Stimulated activated effector memory CD8-positive, alpha-beta T cell treated with anti-CD3 and anti-CD28 coated beads, Interleukin-12 subunit alpha, Interleukin-12 subunit beta, amount 100 ng/mL, for 72 hours (primary cell): ENCODE results near the gene SYT4.
"Not testable (repeated sequence)": the region's sequence is repeated elsewhere in the genome, so short reads cannot be mapped to it uniquely, and the experiment has no call there.

Source experiments
- ATAC-seq: fragments of 150-1000 bp; cut with Tn5 transposase; 2 replicates; pipeline ENCODE4 v1.10.0; 2021
- DNase-seq, 2 donors: peaks; one replicate each; pipeline ENCODE4 v3.0.0; 2021 to 2022; ENCODE audit warnings: low spot score in 2 of 2
- H3K27ac Mint-ChIP-seq: one replicate; pipeline ENCODE4 v1.8.0; 2022; ENCODE audit warnings: mild to moderate bottlenecking, mixed read lengths
- H3K36me3 Mint-ChIP-seq: one replicate; pipeline ENCODE4 v1.8.0; 2022; ENCODE audit warnings: mild to moderate bottlenecking, mixed read lengths
- H3K4me1 Mint-ChIP-seq: one replicate; pipeline ENCODE4 v1.8.0; 2022; ENCODE audit warnings: mixed read lengths
- H3K4me3 Mint-ChIP-seq: one replicate; pipeline ENCODE4 v1.8.0; 2022; ENCODE audit warnings: mild to moderate bottlenecking, mixed read lengths
- H3K9me3 Mint-ChIP-seq: one replicate; pipeline ENCODE4 v1.8.0; 2022; ENCODE audit warnings: mixed read lengths

SYT4 gene, protein sequence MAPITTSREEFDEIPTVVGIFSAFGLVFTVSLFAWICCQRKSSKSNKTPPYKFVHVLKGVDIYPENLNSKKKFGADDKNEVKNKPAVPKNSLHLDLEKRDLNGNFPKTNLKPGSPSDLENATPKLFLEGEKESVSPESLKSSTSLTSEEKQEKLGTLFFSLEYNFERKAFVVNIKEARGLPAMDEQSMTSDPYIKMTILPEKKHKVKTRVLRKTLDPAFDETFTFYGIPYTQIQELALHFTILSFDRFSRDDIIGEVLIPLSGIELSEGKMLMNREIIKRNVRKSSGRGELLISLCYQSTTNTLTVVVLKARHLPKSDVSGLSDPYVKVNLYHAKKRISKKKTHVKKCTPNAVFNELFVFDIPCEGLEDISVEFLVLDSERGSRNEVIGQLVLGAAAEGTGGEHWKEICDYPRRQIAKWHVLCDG

GRCh38 chr18:43277164-43277600, at the start of gene SYT4:
Gene SYT4, minus strand, starts transcription at chr18:43277490. Its CDS starts 209 bp downstream, at chr18:43277281.
- no peaks in the 10 kb centered on the region for H3K36me3 Mint-ChIP-seq
- H3K4me3 Mint-ChIP-seq, result no peak within 1 kb of the TSS
- DNase-seq (no peak), ATAC-seq (no peak)
- H3K27ac Mint-ChIP-seq, result no peak within 1 kb of the TSS
- no peaks in the 10 kb centered on the region for H3K4me1 Mint-ChIP-seq
- H3K9me3 Mint-ChIP-seq, result no peaks in the 10 kb centered on the region

DNA sequence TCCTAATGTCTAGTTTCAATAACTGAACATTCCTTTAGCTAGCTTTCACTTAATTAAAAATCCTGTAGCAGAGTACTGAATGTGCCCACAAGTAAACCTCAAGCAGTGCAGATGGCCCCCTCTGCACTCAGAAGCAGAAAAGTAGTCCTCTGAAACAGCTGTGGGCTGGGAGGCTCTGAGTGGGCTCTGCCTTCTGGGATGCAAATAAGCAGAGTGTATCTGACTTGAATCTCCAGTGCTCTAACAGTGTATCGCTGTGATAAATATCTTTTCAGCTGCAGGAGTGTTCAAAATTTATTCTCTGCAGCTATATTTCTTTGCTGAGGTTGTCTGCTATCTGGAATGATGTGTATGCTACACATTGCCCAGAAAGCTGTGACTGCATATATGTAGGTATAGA, 44.8 kb upstream of the SYT4 start:
- Mint-ChIP-seq H3K4me1 (no peaks in the 10 kb centered on the region), H3K36me3 (no peaks in the 10 kb centered on the region), H3K27ac (no peak overlapping the region), H3K9me3 (no peaks in the 10 kb centered on the region), H3K4me3 (no peak overlapping the region)
- no peak for ATAC-seq
- no peak for DNase-seq

- no peak for ATAC-seq
- Mint-ChIP-seq H3K9me3 (no peaks in the 10 kb centered on the region), H3K4me1 (no peaks in the 10 kb centered on the region), H3K36me3 (no peaks in the 10 kb centered on the region), H3K4me3 (no peak overlapping the region), H3K27ac (no peak overlapping the region)
- no peak for DNase-seq
Measured at GRCh38 chr18:43314941-43315340, 37.7 kb upstream of the SYT4 start.

DNA sequence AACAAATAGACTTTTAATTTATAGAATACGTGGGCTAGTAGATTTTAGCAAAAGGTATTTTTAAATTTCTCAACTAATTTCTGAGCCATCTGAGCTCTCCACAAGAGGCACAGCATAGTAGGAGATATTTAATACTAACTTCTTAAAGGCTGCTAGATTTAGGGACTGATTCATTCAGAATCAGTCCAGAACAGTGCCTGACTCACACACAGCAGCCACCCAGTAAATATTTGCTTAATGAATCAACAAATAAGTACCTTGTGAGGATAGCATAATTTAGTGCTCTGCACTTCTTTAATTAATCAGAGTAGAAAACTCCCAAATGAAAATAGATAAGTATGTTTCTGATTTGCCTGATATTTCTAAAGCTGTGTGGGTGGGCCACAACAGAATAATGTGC, 35.6 kb upstream of the SYT4 start:
- H3K4me3 Mint-ChIP-seq, result no peak overlapping the region
- no peak for DNase-seq
- no peaks in the 10 kb centered on the region for H3K4me1 Mint-ChIP-seq
- no peaks in the 10 kb centered on the region for H3K9me3 Mint-ChIP-seq
- no peak for ATAC-seq
- H3K27ac Mint-ChIP-seq, result no peak overlapping the region
- no peaks in the 10 kb centered on the region for H3K36me3 Mint-ChIP-seq

DNA sequence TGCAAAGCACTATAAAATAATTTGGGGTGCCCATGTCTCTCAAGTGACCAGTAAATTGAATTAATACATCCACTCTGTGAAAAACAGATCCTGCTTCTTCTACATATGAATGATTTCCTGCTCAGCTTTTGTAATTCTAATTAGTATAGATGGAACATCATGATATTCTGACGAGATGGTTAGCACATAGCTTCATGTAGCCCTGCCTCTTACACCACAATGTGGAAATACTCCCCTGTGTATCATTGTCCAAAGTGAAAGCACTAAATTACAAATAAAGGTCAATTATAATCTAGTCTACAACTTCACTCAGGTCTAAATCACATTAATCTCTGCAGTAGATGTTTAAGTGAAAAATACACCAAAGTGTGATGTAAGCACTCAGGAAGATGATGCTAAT, 32.9 kb upstream of the SYT4 start:
- no peaks in the 10 kb centered on the region for H3K36me3 Mint-ChIP-seq
- ATAC-seq, result no peak

GRCh38 chr18:43303376-43303775, 26.1 kb upstream of the SYT4 start:
- ATAC-seq (no peak), DNase-seq (no peak)
- Mint-ChIP-seq H3K27ac (no peak overlapping the region), H3K4me1 (no peaks in the 10 kb centered on the region), H3K4me3 (no peak overlapping the region), H3K36me3 (no peaks in the 10 kb centered on the region), H3K9me3 (peaks cover 6% of the 10 kb centered on the region)

More for the DNA sequence above, 32.9 kb upstream of the SYT4 start:
- H3K4me1 Mint-ChIP-seq, result no peaks in the 10 kb centered on the region
- no peak overlapping the region for H3K27ac Mint-ChIP-seq
- DNase-seq, result no peak
- H3K4me3 Mint-ChIP-seq, result no peak overlapping the region
- peaks cover 6% of the 10 kb centered on the region for H3K9me3 Mint-ChIP-seq

GRCh38 chr18:43286187-43286586, 8.9 kb upstream of the SYT4 start:
- DNase-seq, H3K4me1 Mint-ChIP-seq, H3K4me3 Mint-ChIP-seq, ATAC-seq, H3K9me3 Mint-ChIP-seq, H3K36me3 Mint-ChIP-seq, H3K27ac Mint-ChIP-seq: not testable (repeated sequence)

- Mint-ChIP-seq H3K4me1 (no peaks in the 10 kb centered on the region), H3K4me3 (no peak overlapping the region), H3K9me3 (peaks cover 5% of the 10 kb centered on the region), H3K36me3 (no peaks in the 10 kb centered on the region), H3K27ac (no peak overlapping the region)
- DNase-seq, result no peak
- no peak for ATAC-seq
Measured at GRCh38 chr18:43283299-43283698, 6.0 kb upstream of the SYT4 start.

- Mint-ChIP-seq H3K9me3 (no peaks in the 10 kb centered on the region), H3K27ac (no peak overlapping the region), H3K4me1 (no peaks in the 10 kb centered on the region), H3K36me3 (no peaks in the 10 kb centered on the region), H3K4me3 (no peak overlapping the region)
- DNase-seq (no peak), ATAC-seq (no peak)
Measured at GRCh38 chr18:43279015-43279744, 1.9 kb upstream of the SYT4 start.

DNA sequence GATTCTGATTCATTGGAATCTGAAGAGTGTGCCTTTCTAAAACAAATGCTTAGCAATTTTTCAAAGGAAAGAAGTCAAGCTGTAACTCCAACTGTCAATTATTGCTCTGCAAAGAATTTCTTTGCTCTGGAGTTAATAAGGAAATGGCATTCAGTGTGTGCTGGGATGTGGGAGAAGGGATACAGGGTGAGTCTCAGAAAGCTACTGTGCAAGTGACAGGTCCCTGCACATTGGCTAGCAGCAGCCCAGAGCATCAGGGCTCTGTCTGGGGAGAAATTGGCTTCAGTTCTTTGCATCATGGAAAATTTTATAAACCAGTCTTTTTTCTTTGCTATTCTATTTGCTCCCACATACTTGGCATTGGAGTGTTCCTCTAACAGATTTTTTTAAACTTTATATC, 1.1 kb upstream of the SYT4 start:
- DNase-seq (no peak), ATAC-seq (no peak)
- H3K27ac Mint-ChIP-seq, result no peak overlapping the region
- no peaks in the 10 kb centered on the region for H3K9me3 Mint-ChIP-seq
- H3K4me3 Mint-ChIP-seq, result no peak overlapping the region
- no peaks in the 10 kb centered on the region for H3K36me3 Mint-ChIP-seq
- no peaks in the 10 kb centered on the region for H3K4me1 Mint-ChIP-seq

GRCh38 chr18:43276491-43276890, 799 bp downstream of the SYT4 start:
- DNase-seq, result no peak
- H3K36me3 Mint-ChIP-seq, result no peaks in the 10 kb centered on the region
- H3K27ac Mint-ChIP-seq, result no peak overlapping the region
- ATAC-seq, result no peak
- no peak overlapping the region for H3K4me3 Mint-ChIP-seq
- no peaks in the 10 kb centered on the region for H3K9me3 Mint-ChIP-seq
- no peaks in the 10 kb centered on the region for H3K4me1 Mint-ChIP-seq

DNA sequence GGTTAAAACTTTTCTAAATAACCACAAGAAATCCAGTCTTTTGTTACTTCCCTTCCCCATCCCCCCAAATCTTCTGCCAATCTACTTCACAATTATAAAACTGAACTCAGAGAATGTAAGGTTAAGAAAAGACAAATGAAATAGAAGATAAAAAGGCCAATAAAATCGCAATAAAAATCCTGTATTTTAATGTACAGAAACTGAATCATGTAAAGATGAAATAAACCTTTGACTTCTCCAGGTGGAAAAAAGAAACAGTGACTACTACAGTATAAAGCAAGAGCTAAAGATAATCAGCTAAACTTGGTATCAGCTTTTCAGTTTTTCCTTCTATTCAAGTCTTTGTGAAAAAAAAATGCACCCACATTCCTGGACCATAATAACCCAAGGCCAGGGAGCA, 1.7 kb downstream of the SYT4 start:
- ATAC-seq (no peak), DNase-seq (no peak)
- no peaks in the 10 kb centered on the region for H3K9me3 Mint-ChIP-seq
- H3K4me3 Mint-ChIP-seq, result no peak overlapping the region
- H3K4me1 Mint-ChIP-seq, result no peaks in the 10 kb centered on the region
- no peaks in the 10 kb centered on the region for H3K36me3 Mint-ChIP-seq
- no peak overlapping the region for H3K27ac Mint-ChIP-seq

DNA sequence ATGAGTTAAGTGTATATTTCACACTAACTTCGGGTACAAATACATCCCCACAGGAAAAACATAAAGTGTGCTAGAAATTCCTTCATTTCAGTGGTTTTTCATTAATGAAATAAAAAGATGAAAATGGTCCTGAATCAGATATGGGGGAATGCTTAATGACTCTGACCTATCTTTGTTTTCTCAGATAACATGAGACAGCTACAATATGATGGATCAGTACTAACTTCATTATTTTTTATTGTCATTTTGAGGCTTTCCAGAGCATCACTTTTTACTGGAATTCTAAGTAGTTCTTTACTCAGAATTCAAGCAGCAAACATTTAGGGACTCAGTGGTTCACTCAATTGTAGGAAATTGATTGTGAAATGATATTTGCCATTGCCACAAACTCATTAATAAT, 2.8 kb downstream of the SYT4 start:
- H3K27ac Mint-ChIP-seq, result no peak overlapping the region
- H3K9me3 Mint-ChIP-seq, result no peaks in the 10 kb centered on the region
- H3K4me1 Mint-ChIP-seq, result no peaks in the 10 kb centered on the region
- no peak overlapping the region for H3K4me3 Mint-ChIP-seq
- ATAC-seq (no peak), DNase-seq (no peak)
- no peaks in the 10 kb centered on the region for H3K36me3 Mint-ChIP-seq

DNA sequence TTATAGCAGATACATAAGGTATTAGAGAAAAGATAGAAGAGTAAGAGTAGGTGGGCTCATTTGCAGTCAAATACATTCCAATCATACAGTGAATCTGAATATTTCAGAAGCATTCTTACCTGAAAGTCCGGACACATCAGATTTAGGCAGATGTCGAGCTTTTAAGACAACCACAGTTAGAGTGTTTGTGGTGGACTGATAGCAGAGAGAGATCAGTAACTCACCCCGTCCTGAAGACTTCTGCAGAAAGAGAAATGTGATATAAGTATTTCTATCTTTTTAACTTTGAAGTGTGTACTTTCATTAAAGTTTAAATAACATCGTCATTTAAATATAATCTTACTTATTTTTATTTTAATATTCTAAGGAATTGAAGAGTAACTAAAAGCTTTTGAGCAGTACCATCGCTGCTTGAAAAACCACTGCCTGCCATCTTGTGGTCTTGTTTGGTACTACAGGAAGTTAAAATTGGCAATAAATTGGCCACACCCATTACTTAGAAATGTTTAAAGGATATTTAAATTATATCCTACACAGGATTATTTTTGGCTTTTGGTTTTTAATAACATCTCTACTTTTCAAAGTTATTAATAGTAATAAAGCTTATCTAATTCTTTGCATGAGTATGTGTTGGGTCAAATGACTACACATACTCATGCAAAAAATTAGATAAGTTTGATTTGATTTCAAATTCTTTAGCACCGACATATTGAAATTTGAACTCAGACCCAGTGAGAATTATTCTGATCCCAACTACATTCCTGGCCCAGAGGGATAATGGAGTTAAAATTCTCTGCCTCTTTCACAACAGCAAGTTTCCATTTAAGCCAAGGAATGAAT, 5.5 kb downstream of the SYT4 start:
- Mint-ChIP-seq H3K9me3 (no peaks in the 10 kb centered on the region), H3K4me3 (no peak overlapping the region), H3K36me3 (no peaks in the 10 kb centered on the region), H3K4me1 (no peaks in the 10 kb centered on the region), H3K27ac (no peak overlapping the region)
- ATAC-seq, result no peak
- DNase-seq, result peak in 1 of 2 donors; percentile 49

DNA sequence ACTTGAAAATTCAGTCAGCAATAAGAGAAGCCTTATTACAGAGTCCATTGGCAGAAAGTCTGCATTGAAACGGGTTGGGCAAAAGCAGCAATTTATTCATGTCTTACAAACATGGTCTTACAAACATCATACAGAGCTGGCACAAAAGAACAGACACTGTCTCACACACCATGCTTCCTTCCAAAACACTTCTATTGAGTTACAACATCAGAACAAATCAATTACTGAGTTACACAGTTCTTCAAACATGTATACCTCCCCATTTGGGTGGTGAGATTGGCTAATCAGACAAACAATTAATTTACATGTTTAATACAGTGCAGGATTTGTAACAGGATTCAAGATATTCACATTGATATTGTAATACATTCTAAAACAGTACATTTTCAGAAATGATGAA, 9.5 kb downstream of the SYT4 start:
- ATAC-seq (no peak), DNase-seq (no peak)
- Mint-ChIP-seq H3K4me1 (no peaks in the 10 kb centered on the region), H3K27ac (no peak overlapping the region), H3K4me3 (no peak overlapping the region), H3K36me3 (no peaks in the 10 kb centered on the region), H3K9me3 (peaks cover 10% of the 10 kb centered on the region)
